GM19238 (cell line): ENCODE results near the gene ARTN.

Experiments used
- DNase-seq: peaks from one replicate; pipeline ENCODE4 v3.0.0; 2011; ENCODE audit warnings: low spot score; ENCODE audit not compliant: insufficient read length

The ARTN gene

GRCh38 chr1:43924516-43924915 lies 9.1 kb upstream of the ARTN start:
- DNase-seq, result no peak

DNA sequence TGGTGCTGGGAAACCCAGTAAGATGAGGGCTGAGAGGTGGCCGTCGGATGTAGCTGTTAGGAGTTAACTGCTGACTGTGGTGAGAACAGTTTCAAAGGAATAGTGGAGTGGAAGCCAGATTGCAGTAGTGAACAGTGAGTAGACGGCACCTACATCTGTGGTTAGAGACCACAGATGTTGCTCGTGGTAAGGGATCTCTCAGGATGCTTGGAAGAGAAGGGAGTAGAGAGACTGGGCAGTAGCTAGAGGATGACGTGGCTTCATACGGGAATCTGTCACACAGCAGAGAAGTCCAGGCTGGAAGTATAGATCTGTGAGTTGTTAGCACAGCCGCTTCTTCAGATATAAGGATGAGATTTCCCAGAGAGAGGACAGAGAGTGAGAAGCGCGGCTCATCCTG lies 7.8 kb upstream of the ARTN start:
- no peak for DNase-seq

- no peak for DNase-seq
These were observed 3.2 kb upstream of the ARTN start for GRCh38 chr1:43930168-43930948.

DNA sequence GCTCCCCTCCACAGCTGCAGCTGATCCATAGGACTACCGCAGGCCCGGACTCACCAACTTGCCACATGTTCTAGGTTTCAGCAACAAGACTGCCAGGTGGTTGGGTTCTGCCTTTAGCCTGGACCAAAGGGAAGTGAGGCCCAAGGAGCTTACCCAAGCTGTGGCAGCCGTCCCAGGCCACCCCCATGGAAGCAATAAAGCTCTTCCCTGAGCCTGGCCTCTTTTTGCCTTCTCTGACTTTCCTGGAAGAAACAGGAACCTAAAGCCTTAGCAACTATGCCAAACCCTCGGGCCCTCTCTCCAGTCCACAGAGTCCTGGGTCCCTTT lies 2.7 kb upstream of the ARTN start:
- DNase-seq, result no peak

DNA sequence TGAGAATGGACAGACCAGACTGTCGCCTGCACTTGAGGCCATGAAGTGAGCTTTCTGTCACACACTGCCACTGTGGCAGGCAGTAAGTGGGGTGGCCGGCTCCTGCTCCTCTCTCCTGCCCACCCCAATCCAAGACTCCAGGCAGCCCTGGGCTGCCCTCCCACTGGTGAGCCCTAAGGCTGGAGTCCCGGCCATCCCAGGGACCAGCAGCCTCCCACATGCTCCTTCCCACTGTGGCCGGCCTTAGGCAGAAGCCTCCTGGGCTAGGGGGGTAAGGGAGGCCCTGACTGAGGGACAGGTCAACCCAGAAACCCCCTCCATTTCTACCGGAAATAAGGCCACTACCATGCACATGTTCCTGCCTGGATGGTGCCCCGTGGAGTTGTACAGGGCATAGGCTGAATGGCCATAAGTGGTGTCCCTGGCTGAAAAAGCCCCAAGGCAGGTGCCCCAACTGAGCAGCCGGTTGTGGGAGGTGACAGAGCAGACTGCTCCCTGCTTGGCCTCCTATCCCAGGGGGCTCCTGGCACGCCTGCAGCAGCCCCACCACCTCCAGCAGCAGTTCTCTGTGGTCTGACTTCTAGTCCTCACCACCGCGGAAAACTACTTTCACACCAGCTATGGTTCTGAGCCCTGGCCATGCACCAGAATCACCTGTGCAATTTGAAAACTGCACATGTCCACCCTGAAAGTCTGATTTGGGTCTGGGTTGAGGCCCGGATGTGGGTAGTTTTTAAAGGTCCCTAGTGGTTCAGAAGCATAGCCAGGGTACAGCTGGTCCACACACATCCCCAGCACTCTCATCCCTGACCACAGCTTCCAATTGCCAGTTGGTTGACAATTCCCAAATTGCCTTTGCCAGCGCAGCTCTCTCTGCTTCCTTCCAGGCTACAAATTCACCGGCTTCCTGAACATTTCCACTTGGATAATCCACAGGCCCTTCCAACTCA lies 1.6 kb upstream of the ARTN start:
- DNase-seq, result no peak

- no peak for DNase-seq
These were observed 715 bp upstream of the ARTN start for GRCh38 chr1:43932786-43933385.

GRCh38 chr1:43934101-43934985 lies 742 bp downstream of the ARTN start:
- peak; percentile 86 for DNase-seq

GRCh38 chr1:43934986-43935324 lies 1.4 kb downstream of the ARTN start:
- no peak for DNase-seq

DNA sequence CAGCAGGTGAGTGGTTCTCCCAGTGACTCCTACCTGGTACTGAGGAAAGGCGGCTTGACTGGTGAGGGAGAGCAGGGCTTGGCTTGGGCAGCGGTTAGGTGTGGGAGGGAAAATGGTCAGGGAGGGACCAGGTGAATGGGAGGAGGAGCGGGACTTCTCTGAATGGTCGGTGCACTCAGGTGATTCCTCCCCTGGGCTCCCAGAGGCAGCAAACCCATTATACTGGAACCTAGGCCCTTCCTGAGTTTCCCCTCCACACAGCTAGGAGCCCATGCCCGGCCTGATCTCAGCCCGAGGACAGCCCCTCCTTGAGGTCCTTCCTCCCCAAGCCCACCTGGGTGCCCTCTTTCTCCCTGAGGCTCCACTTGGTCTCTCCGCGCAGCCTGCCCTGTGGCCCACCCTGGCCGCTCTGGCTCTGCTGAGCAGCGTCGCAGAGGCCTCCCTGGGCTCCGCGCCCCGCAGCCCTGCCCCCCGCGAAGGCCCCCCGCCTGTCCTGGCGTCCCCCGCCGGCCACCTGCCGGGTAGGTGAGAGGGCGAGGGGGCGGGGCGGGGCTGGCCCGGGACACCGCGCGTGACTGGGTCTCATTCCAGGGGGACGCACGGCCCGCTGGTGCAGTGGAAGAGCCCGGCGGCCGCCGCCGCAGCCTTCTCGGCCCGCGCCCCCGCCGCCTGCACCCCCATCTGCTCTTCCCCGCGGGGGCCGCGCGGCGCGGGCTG lies 2.3 kb downstream of the ARTN start:
- no peak for DNase-seq

DNA sequence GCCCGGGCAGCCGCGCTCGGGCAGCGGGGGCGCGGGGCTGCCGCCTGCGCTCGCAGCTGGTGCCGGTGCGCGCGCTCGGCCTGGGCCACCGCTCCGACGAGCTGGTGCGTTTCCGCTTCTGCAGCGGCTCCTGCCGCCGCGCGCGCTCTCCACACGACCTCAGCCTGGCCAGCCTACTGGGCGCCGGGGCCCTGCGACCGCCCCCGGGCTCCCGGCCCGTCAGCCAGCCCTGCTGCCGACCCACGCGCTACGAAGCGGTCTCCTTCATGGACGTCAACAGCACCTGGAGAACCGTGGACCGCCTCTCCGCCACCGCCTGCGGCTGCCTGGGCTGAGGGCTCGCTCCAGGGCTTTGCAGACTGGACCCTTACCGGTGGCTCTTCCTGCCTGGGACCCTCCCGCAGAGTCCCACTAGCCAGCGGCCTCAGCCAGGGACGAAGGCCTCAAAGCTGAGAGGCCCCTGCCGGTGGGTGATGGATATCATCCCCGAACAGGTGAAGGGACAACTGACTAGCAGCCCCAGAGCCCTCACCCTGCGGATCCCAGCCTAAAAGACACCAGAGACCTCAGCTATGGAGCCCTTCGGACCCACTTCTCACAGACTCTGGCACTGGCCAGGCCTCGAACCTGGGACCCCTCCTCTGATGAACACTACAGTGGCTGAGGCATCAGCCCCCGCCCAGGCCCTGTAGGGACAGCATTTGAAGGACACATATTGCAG lies 3.0 kb downstream of the ARTN start:
- no peak for DNase-seq

DNA sequence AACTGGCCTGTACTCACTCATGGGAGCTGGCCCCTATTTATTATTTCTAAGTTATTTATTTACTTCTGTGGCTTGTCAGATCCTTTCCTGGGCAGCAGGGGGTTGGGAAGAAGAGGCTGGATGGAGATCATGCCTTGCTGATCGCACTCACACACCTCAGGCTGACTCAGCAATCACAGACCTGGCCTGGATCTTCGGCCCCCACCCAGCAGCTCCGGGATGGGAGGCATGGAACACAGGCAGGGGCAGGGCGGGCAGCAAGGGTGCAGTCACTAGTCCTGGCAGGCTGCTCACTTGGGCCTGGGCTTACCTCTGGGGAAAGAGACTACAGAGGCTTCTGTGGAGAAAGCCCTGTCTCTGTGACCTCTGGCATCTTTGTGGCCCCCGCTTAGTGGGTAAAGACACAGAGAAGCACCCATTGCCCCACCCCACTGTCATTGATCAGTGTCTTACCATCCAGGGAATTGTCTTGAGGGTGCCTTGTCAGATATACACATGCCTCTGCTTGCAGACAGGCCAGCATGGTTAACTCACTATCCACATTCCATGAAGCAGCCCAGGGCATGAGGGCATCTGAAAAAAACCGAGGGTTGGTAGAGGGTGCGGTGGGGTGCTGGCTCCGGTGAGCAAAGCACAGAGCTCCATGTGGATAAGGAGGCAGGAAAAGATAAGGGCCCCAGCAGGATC lies 3.7 kb downstream of the ARTN start:
- no peak for DNase-seq

DNA sequence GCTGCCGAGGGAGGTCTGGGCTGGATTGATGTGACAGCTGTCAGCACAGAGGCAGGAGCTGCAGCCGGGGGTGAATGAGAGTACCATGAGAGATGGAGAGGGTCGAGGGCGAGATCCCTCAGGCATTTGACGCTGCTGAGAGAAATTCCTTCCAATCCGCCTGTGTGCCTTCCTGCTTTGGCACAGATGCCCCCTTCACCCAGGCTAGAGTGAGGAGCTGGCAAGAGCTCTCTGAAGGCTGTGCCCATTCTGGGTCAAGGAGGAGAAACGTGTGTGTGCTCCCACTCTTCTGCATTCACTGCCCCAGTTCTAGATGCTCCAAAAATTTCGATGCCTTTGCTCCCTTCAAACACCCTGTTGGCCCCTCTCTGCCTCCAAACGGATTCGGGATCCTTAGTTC lies 4.8 kb downstream of the ARTN start:
- DNase-seq, result no peak

DNA sequence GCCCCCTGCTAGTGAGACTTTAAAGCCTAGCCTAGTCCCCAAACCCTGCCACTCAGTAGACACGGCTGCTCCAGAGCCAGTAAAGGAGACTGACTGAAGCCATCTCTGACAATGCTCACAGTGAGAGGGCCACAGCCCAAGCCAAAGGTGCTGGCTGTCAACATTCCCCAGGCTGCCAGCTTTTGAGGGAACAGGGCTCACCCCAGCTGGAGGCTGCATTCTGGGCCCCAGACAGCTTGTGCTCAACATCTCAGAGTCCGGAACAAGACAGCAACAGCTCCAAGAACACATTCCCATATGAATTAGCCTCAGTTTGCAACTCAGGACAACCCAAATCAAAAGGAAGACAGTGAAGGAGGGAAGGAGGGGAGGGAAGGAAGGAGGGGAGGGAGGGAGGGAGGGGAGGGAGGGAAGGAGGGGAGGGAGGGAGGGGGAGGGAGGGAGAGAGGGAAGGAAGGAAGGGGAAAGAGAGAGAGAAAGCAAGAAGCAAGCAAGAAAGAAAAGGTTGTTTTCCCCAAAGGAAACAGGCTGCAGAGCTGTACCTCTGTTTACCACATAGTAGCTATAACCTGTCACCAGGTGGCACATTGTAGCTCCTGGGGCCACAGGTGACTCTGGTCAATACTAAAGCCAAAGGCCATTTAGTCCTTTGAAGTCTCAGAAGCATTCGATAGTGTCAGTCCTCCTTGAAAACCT lies 5.4 kb downstream of the ARTN start:
- no peak for DNase-seq

- no peak for DNase-seq
These were observed 8.8 kb downstream of the ARTN start for GRCh38 chr1:43942411-43942810.

GRCh38 chr1:43944860-43945259 lies 11.3 kb downstream of the ARTN start:
- DNase-seq, result no peak

GRCh38 chr1:43945674-43946235 lies 12.2 kb downstream of the ARTN start:
- DNase-seq, result no peak

DNA sequence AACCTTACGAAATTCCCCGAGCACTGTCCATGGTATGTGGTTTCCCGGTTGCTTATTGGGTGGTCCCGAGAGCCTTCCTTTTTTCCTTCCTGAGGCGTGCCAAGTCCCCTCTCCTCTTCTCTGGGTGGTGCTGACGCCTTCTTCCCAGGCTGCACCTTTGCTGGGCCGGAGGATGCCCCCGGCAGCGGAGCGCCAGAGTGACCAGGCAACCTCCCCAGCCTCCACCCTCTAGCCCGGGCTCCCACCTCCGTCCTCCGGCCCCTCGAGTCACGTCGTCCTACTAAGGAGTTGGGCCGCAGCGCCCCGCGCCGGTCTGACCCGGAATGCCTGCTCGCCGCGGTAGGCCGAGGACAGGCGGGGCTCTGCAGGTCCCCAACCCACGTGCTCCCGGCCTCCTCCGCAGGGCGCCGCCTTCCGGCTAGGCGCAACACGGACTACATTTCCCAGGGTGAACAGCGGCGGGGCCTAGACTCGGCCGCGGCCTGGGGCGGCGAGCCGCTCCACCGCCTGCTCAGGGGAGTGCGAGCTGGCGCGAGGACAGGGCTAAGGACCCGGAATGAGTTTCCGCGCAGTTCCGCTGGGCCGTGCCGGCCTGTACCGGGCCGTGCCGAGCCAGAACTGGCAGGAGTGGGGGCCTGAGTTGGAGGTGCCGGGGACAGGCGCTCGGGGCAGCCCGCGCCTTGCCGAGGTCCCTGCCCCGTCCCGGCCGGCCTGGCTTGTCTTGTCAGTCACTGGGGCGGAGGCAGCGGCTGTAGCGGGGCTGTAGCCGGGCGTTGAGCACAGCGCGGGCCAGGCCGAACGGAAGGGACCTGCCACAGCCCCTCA lies 12.8 kb downstream of the ARTN start, which contains the start of gene IPO13:
IPO13 (plus strand) TSS at position 715 of the 825 bp plus-strand sequence. CDS start 651 bp downstream, outside the sequence.
- peak; percentile 99 for DNase-seq
